Bronchial epithelial cell (primary cell): ENCODE measurements around the gene SERPINB2. TPM values are rescaled to one million over a fixed set of nuclear protein-coding genes. Genes with fewer than 3 reads are reported as not detected.
A peak's percentile ranks its signal among the peaks of the same experiment; 100 is the strongest.
"Not testable (repeated sequence)": the region's sequence is repeated elsewhere in the genome, so short reads cannot be mapped to it uniquely, and the experiment has no call there.

Experiments
- DNase-seq: peaks from one replicate; pipeline ENCODE4 v3.0.0-alpha.2; 2010; ENCODE audit warnings: low read depth
- FAIRE-seq: peaks from 2 replicates; lab custom pipeline; 2011; peaks lifted over from hg19 to GRCh38; lab: Jason Lieb, UNC
- H3K27me3 ChIP-seq: 2 replicates; pipeline ENCODE4 v1.5.1; 2011; ENCODE audit warnings: low read length; ENCODE audit not compliant: control insufficient read depth, insufficient read depth
- H3K36me3 ChIP-seq: 2 replicates; pipeline ENCODE4 v1.5.1; 2011; ENCODE audit warnings: low read length; ENCODE audit not compliant: control insufficient read depth, insufficient read depth
- H3K4me3 ChIP-seq: 2 replicates; pipeline ENCODE4 v1.5.1; 2011; ENCODE audit warnings: mild to moderate bottlenecking, low read depth, low read length, control low read depth
- total RNA-seq: library from RNA; depleted of rRNA; stranded (reverse); fragments of >200 nt; gene quantifications from 2 replicates; pipeline ENCODE4 v1.2.1, GENCODE V29; 2014
- TF ChIP-seq, protein P1 (sequence below): IDR thresholded peaks from 2 replicates; pipeline ENCODE4 v1.5.1; 2011; ENCODE audit warnings: mild to moderate bottlenecking, moderate library complexity, low read length, control low read depth, inconsistent platforms; ENCODE audit not compliant: insufficient read depth, severe bottlenecking

SERPINB2 gene
- total RNA-seq, 1 donor from 2014 or later = 50.5 TPM

GRCh38 chr18:63928331-63928730 is 40.8 kb downstream of the SERPINB2 start:
- Histone ChIP-seq H3K36me3 (no peaks in the 10 kb centered on the region), H3K27me3 (no peaks in the 10 kb centered on the region), H3K4me3 (no peak overlapping the region)
- FAIRE-seq (no peak), DNase-seq (no peak)
- TF ChIP-seq, protein P1, sequence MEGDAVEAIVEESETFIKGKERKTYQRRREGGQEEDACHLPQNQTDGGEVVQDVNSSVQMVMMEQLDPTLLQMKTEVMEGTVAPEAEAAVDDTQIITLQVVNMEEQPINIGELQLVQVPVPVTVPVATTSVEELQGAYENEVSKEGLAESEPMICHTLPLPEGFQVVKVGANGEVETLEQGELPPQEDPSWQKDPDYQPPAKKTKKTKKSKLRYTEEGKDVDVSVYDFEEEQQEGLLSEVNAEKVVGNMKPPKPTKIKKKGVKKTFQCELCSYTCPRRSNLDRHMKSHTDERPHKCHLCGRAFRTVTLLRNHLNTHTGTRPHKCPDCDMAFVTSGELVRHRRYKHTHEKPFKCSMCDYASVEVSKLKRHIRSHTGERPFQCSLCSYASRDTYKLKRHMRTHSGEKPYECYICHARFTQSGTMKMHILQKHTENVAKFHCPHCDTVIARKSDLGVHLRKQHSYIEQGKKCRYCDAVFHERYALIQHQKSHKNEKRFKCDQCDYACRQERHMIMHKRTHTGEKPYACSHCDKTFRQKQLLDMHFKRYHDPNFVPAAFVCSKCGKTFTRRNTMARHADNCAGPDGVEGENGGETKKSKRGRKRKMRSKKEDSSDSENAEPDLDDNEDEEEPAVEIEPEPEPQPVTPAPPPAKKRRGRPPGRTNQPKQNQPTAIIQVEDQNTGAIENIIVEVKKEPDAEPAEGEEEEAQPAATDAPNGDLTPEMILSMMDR = no peak

DNA sequence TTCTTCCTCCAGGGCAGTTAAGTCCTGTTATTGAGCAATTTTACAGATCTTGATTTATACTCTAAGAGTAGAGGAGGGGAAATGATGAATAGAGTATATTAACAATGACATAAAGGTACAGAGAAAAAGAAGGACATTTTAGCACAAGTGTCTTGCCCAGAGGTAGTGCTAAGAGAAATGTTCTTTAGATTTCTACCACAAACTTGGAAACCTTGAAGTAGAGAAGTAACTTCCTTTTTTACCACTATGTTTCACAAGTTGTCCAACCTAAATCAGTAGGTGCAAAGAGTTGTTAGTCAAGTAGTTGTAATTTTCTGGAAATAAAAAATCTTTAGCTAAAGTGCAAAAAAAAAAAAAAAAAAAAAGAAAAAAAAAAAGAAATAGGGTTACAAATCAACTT is 41.9 kb downstream of the SERPINB2 start:
- DNase-seq, FAIRE-seq, H3K27me3 ChIP-seq, H3K36me3 ChIP-seq, H3K4me3 ChIP-seq: not testable (repeated sequence)

DNA sequence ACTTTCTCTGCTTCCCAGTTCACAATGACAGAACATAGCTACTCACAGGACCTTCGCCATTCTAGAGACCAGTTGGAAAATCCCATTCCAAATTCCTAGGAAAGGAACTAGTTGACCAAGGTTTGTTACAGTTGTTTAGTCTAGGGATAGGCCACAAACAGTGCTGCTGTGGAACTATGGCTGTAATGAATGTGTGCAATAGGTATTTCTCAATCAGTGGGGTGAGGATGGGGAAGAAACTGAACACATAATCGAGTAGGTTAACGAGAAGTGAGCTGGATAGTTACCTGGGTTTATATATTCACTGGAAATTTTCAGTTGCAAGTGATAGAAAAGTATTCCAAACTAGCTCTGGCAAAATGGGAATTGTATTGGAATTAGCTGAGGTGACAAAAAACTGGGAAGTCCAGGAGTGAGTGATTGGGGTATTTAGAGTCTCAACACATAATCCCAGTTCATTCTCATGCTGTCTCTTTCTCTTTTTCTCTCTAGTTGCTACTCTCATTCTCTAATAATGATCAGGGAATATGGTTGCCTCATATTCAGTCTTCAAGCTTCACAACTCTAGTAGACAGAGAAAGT is 43.4 kb downstream of the SERPINB2 start:
- no peaks in the 10 kb centered on the region for H3K27me3 ChIP-seq
- DNase-seq = no peak
- FAIRE-seq = no peak
- TF ChIP-seq, protein P1 = no peak
- no peak overlapping the region for H3K4me3 ChIP-seq
- H3K36me3 ChIP-seq = no peaks in the 10 kb centered on the region

- H3K36me3 ChIP-seq = no peaks in the 10 kb centered on the region
- FAIRE-seq (no peak), DNase-seq (peak; percentile 72)
- TF ChIP-seq, protein P1 = peak; percentile 84
- H3K4me3 ChIP-seq = peak overlapping the region; percentile 68
- no peaks in the 10 kb centered on the region for H3K27me3 ChIP-seq
Observed at GRCh38 chr18:63936156-63936931, 48.8 kb downstream of the SERPINB2 start.

- FAIRE-seq (no peak), DNase-seq (no peak)
- TF ChIP-seq, protein P1 = no peak
- H3K4me3 ChIP-seq = peak overlapping the region; percentile 68
- H3K27me3 ChIP-seq = no peaks in the 10 kb centered on the region
- H3K36me3 ChIP-seq = no peaks in the 10 kb centered on the region
Observed at GRCh38 chr18:63936932-63937393, 49.5 kb downstream of the SERPINB2 start.

DNA sequence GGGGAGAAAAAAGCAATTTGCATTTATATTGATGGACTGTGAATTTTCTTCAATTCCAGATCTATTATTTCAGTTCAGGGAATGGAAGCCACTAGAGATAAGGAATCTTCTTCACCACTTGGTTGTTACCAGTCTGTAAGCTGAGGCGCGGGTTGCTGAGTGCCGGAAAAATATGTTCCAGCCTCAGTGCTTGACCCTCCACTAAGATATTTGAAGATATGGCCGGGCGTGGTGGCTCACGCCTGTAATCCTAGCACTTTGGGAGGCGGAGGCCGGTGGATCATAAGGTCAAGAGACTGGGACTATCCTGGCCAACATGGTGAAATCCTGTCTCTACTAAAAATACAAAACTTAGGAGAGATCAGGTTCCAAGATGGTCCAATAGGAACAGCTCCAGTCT is 52.5 kb downstream of the SERPINB2 start:
- H3K4me3 ChIP-seq = no peak overlapping the region
- DNase-seq (no peak), FAIRE-seq (no peak)
- no peaks in the 10 kb centered on the region for H3K27me3 ChIP-seq
- TF ChIP-seq, protein P1 = no peak
- no peaks in the 10 kb centered on the region for H3K36me3 ChIP-seq

- not testable (repeated sequence) for H3K27me3 ChIP-seq, DNase-seq, FAIRE-seq, H3K36me3 ChIP-seq, H3K4me3 ChIP-seq
Observed at GRCh38 chr18:63940543-63941050, 53.1 kb downstream of the SERPINB2 start.
